ENCODE measurements around the gene SLC22A5. TPM values are rescaled to one million over a fixed set of nuclear protein-coding genes. Genes with fewer than 3 reads are reported as not detected.
A peak's percentile ranks its signal among the peaks of the same experiment; 100 is the strongest.

Gene SLC22A5
- total RNA-seq, 2 experiments from 2014 or later = 0.36 to 0.88 TPM

DNA sequence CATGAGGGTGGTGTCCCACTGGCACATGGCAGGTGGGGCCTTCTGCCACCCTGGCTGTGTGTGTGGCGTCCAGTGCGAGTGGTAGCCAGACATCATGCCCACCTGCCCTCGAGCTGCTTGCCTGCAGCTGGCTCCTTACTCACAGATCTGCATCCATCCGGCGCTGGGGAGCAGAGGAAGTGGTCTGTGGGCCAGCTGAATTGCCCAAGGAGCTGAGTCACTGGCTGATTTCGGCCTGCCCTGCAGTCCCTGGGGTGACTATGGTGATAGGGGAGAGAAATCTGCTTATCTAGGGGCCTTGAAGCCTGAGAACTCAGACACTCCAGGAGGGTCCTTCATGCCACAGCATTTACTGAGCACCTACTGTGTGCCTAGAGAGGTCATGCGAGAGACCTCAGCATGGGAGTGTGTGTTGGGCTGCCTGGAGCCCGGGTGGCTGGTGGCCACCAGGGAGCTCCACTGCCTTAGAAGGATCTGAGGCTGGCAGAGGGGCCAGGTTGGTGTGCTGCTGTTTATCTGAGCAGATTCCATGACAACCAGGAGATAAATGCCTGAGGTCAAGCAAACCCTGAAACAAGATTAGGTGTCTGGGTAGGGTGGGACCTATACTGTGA is 57.1 kb downstream of the SLC22A5 start:
- H3K79me2 ChIP-seq (ENCODE audit: insufficient read depth, low read depth, low read length) = peaks cover 4% of the 10 kb centered on the region; the same call in 1 of the 2 replicates
- H2AFZ ChIP-seq (ENCODE audit: low read length) = peak overlapping the region; percentile 19; the same call in 1 of the 2 replicates
- peak; percentile 87 for DNase-seq (ENCODE audit: low spot score)
- peak overlapping the region; percentile 68 for H3K4me2 ChIP-seq (ENCODE audit: low read length)
- no peaks in the 10 kb centered on the region for H3K9me2 ChIP-seq (ENCODE audit: insufficient read depth, low read length)
- no peaks in the 10 kb centered on the region for H3K9me3 ChIP-seq (ENCODE audit: low read length)
- TF ChIP-seq, protein P1, sequence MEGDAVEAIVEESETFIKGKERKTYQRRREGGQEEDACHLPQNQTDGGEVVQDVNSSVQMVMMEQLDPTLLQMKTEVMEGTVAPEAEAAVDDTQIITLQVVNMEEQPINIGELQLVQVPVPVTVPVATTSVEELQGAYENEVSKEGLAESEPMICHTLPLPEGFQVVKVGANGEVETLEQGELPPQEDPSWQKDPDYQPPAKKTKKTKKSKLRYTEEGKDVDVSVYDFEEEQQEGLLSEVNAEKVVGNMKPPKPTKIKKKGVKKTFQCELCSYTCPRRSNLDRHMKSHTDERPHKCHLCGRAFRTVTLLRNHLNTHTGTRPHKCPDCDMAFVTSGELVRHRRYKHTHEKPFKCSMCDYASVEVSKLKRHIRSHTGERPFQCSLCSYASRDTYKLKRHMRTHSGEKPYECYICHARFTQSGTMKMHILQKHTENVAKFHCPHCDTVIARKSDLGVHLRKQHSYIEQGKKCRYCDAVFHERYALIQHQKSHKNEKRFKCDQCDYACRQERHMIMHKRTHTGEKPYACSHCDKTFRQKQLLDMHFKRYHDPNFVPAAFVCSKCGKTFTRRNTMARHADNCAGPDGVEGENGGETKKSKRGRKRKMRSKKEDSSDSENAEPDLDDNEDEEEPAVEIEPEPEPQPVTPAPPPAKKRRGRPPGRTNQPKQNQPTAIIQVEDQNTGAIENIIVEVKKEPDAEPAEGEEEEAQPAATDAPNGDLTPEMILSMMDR (conservative IDR thresholded peaks at IDR 0.05; ENCODE audit: low read length) = peak; percentile 66
- no peak for TF ChIP-seq EZH2phosphoT487 (IDR thresholded peaks at IDR 0.05; ENCODE audit: borderline replicate concordance, low read depth, low read length)
- CTCF ChIA-PET (ENCODE audit: unreplicated experiment) = interaction anchor here (0.7 to 2.6 kb wide), 7 partner anchors 30 to 74 kb away, joined by 3 to 10 read pairs (median 5); partner anchors contain the start of gene IRF1
- H3K36me3 ChIP-seq (ENCODE audit: insufficient read depth, low read length) = peaks cover 6% of the 10 kb centered on the region; the same call in 1 of the 2 replicates
- no peaks in the 10 kb centered on the region for H4K20me1 ChIP-seq (ENCODE audit: insufficient read depth, low read length)
- peak overlapping the region; percentile 37 for H3K4me3 ChIP-seq (ENCODE audit: low read depth, low read length, poor library complexity, severe bottlenecking)
- peaks cover 100% of the 10 kb centered on the region for H3K4me1 ChIP-seq (ENCODE audit: insufficient read depth, low read length, poor library complexity, severe bottlenecking)
- H3K27ac ChIP-seq (ENCODE audit: low read depth, low read length, poor library complexity, severe bottlenecking) = peak overlapping the region; percentile 96
- intact Hi-C loops (cut with micrococcal nuclease; ENCODE audit: unreplicated experiment) = loop anchor here (1.0 to 2.0 kb wide), 2 partner anchors 30 to 40 kb away; no protein-coding TSS in a partner anchor
- BruUV-seq (replicated peaks) = no TSS peak
- POLR2A ChIA-PET = interaction anchor here (1.0 to 7.2 kb wide), 8 partner anchors 11 to 70 kb away, joined by 3 to 49 read pairs (median 11); partner anchors contain the start of gene IRF1

DNA sequence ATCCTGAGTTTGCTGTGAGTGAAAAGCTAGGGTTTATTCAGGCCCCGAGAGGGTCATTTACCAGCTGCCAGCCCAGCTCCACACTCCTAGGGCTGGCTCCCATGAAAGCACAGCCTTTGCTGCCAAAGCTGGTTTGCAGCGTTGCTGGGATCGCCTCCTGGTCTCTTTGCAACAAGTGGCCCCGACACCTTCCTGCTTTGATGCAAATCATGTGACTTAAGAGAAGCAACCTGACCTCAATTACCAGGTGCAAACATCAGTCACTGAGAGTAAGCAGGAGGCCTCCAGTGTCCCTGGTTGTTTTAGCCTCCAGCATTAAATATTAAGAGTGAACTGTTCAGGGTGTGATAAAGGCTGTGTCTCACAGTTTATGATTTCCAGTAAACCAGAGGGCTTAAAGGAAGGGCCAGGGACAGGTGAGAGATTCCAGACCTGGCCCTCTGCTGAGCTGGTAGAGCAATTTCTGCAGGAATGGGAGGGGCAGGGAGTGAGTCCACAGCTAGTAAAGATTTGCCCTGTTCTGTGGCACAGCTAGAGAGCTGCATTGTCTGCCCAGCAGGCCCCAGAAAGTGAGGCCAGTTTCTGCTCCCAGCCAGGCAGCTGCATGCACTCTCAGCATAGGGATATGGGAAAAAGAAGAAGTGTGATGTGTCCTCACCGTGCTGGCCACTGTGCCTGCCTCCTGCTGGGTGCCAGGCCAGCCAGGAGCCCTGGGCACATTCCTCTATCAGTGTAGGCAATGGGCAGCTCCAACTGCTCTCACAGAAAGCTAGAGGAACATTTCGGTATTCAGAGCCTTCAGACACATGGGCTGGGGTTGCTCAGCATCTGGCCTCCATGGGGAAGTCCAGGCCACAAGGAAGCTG is 58.0 kb downstream of the SLC22A5 start:
- intact Hi-C loops (cut with micrococcal nuclease; ENCODE audit: unreplicated experiment) = loop anchor here (2.0 kb wide), 1 partner anchor 29 kb away; no protein-coding TSS in a partner anchor
- H2AFZ ChIP-seq (ENCODE audit: low read length) = no peak overlapping the region; the same call in 1 of the 2 replicates
- TF ChIP-seq, protein P1 (conservative IDR thresholded peaks at IDR 0.05; ENCODE audit: low read length) = no peak
- no peak for TF ChIP-seq EZH2phosphoT487 (IDR thresholded peaks at IDR 0.05; ENCODE audit: borderline replicate concordance, low read depth, low read length)
- DNase-seq (ENCODE audit: low spot score) = peak; percentile 76
- CTCF ChIA-PET (ENCODE audit: unreplicated experiment) = interaction anchor here (0.5 to 2.6 kb wide), 4 partner anchors 39 to 612 kb away, joined by 3 to 10 read pairs (median 5); no protein-coding TSS in a partner anchor
- no TSS peak for BruUV-seq (replicated peaks)
- no peaks in the 10 kb centered on the region for H4K20me1 ChIP-seq (ENCODE audit: insufficient read depth, low read length)
- H3K36me3 ChIP-seq (ENCODE audit: insufficient read depth, low read length) = peaks cover 6% of the 10 kb centered on the region; the same call in 1 of the 2 replicates
- peaks cover 4% of the 10 kb centered on the region; the same call in 1 of the 2 replicates for H3K79me2 ChIP-seq (ENCODE audit: insufficient read depth, low read depth, low read length)
- H3K4me3 ChIP-seq (ENCODE audit: low read depth, low read length, poor library complexity, severe bottlenecking) = peak overlapping the region; percentile 37
- peaks cover 94% of the 10 kb centered on the region for H3K4me1 ChIP-seq (ENCODE audit: insufficient read depth, low read length, poor library complexity, severe bottlenecking)
- H3K4me2 ChIP-seq (ENCODE audit: low read length) = peak overlapping the region; percentile 68
- H3K27ac ChIP-seq (ENCODE audit: low read depth, low read length, poor library complexity, severe bottlenecking) = peak overlapping the region; percentile 96
- no peaks in the 10 kb centered on the region for H3K9me3 ChIP-seq (ENCODE audit: low read length)
- POLR2A ChIA-PET = interaction anchor here (0.6 to 7.2 kb wide), 9 partner anchors 11 to 68 kb away, joined by 3 to 49 read pairs (median 4); partner anchors contain the start of gene IRF1
- no peaks in the 10 kb centered on the region for H3K9me2 ChIP-seq (ENCODE audit: insufficient read depth, low read length)

Data from OCI-LY7 (cell line).